IMR-90 (cell line): ENCODE measurements around the gene POLR1D. TPM values are rescaled to one million over a fixed set of nuclear protein-coding genes. Genes with fewer than 3 reads are reported as not detected.

ENCODE experiments used
- ATAC-seq: fragments of 200-7000 bp; cut with Tn5 transposase; 2 replicates; pipeline ENCODE4 v1.9.1; 2020; ENCODE audit warnings: low read depth, mild to moderate bottlenecking, moderate library complexity
- BruUV-seq: library from RNA; stranded (reverse); fragments of 400-500 nt; replicated peaks from 2 replicates; lab custom pipeline; 2021; lab: Mats Ljungman, UMichigan
- CTCF ChIA-PET: fragments of 300-600 bp; formaldehyde crosslinking; extraction: SDS; loops from one replicate; lab custom pipeline; 2021; ENCODE audit warnings: antibody characterized with exemption; lab: Yijun Ruan, JAX
- POLR2A ChIA-PET: fragments of 300-600 bp; sonication (Branson Sonifier 250); formaldehyde crosslinking; loops from one replicate; lab custom pipeline; 2022; ENCODE audit warnings: antibody characterized with exemption; ENCODE audit not compliant: unreplicated experiment; lab: Charles Lee
- DNase-seq: peaks from one replicate; pipeline ENCODE4 v3.0.0; 2013
- H2AFZ ChIP-seq: replicated peaks from 2 replicates; pipeline ENCODE3; 2013; ENCODE audit warnings: low read length, mild to moderate bottlenecking; ENCODE audit not compliant: poor library complexity
- H2AK5ac ChIP-seq: 2 replicates; pipeline ENCODE4 v1.6.1; 2013; ENCODE audit warnings: low read depth, low read length, inconsistent platforms
- H2AK9ac ChIP-seq: replicated peaks from 2 replicates; pipeline ENCODE3; 2013; ENCODE audit warnings: mild to moderate bottlenecking, low read depth, low read length, moderate library complexity; ENCODE audit not compliant: poor library complexity
- H2BK120ac ChIP-seq: 2 replicates; pipeline ENCODE4 v1.6.1; 2013; ENCODE audit warnings: low read depth, low read length, inconsistent platforms
- H2BK15ac ChIP-seq: 3 replicates; pipeline ENCODE4 v1.6.1; 2013; ENCODE audit warnings: low read depth, low read length, inconsistent platforms
- H2BK20ac ChIP-seq: 2 replicates; pipeline ENCODE4 v1.6.1; 2013; ENCODE audit warnings: low read depth, mild to moderate bottlenecking, inconsistent platforms, low read length, moderate library complexity
- H2BK5ac ChIP-seq: 2 replicates; pipeline ENCODE4 v1.6.1; 2013; ENCODE audit warnings: mild to moderate bottlenecking, low read depth, low read length, inconsistent platforms; ENCODE audit not compliant: poor library complexity, severe bottlenecking
- H3K14ac ChIP-seq: replicated peaks from 2 replicates; pipeline ENCODE4 v1.6.1; 2013; ENCODE audit warnings: low read depth, low read length, inconsistent platforms
- H3K18ac ChIP-seq: 2 replicates; pipeline ENCODE4 v1.6.1; 2013; ENCODE audit warnings: low read depth, low read length, control low read depth
- H3K23ac ChIP-seq: 2 replicates; pipeline ENCODE4 v1.6.1; 2013; ENCODE audit warnings: low read depth, low read length, inconsistent platforms
- H3K27ac ChIP-seq: 2 replicates; pipeline ENCODE4 v1.5.1; 2013; ENCODE audit warnings: mild to moderate bottlenecking, control low read depth, low read length; ENCODE audit not compliant: insufficient read depth
- H3K27me3 ChIP-seq: 2 replicates; pipeline ENCODE4 v1.6.1; 2013; ENCODE audit warnings: low read length; ENCODE audit not compliant: control insufficient read depth, insufficient read depth
- H3K36me3 ChIP-seq: 2 replicates; pipeline ENCODE4 v1.6.1; 2013; ENCODE audit warnings: low read length, mixed read lengths; ENCODE audit not compliant: control insufficient read depth, insufficient read depth
- H3K4ac ChIP-seq: 2 replicates; pipeline ENCODE4 v1.6.1; 2013; ENCODE audit warnings: low read depth, low read length, inconsistent platforms
- H3K4me1 ChIP-seq: 2 replicates; pipeline ENCODE4 v1.6.1; 2013; ENCODE audit warnings: low read length, mixed read lengths; ENCODE audit not compliant: control insufficient read depth, insufficient read depth
- H3K4me2 ChIP-seq: 2 replicates; pipeline ENCODE4 v1.6.1; 2013; ENCODE audit warnings: low read depth, mild to moderate bottlenecking, control low read depth, low read length, moderate library complexity
- H3K4me3 ChIP-seq: 2 replicates; pipeline ENCODE4 v1.5.1; 2013; ENCODE audit warnings: low read depth, mild to moderate bottlenecking, control low read depth, low read length, moderate library complexity; ENCODE audit not compliant: insufficient read depth
- H3K56ac ChIP-seq: 2 replicates; pipeline ENCODE4 v1.6.1; 2013; ENCODE audit warnings: low read length, inconsistent platforms; ENCODE audit not compliant: insufficient read depth; ENCODE audit errors: extremely low read depth
- H3K79me1 ChIP-seq, 2 experiments: 2 replicates each; pipeline ENCODE4 v1.6.1; 2013; ENCODE audit warnings: low read length in 2 of 2, inconsistent platforms in 1 of 2, low read depth in 1 of 2
- H3K9ac ChIP-seq: 2 replicates; pipeline ENCODE4 v1.6.1; 2013; ENCODE audit warnings: low read depth, low read length, control low read depth
- H3K9me1 ChIP-seq: 2 replicates; pipeline ENCODE4 v1.6.1; 2013; ENCODE audit warnings: low read length, inconsistent platforms; ENCODE audit not compliant: insufficient read depth
- H3K9me3 ChIP-seq: 2 replicates; pipeline ENCODE4 v1.6.1; 2013; ENCODE audit warnings: low read length; ENCODE audit not compliant: control insufficient read depth, insufficient read depth
- H4K20me1 ChIP-seq: 2 replicates; pipeline ENCODE4 v1.6.1; 2013; ENCODE audit warnings: low read length, inconsistent platforms; ENCODE audit not compliant: insufficient read depth
- H4K5ac ChIP-seq: 2 replicates; pipeline ENCODE4 v1.6.1; 2013; ENCODE audit warnings: mild to moderate bottlenecking, low read depth, low read length, control low read depth
- H4K8ac ChIP-seq, 2 experiments: 2 replicates each; pipeline ENCODE4 v1.6.1; 2013; ENCODE audit warnings: low read depth in 2 of 2, low read length in 2 of 2, control low read depth in 1 of 2, inconsistent platforms in 1 of 2
- H4K91ac ChIP-seq: 2 replicates; pipeline ENCODE4 v1.6.1; 2013; ENCODE audit warnings: low read depth, low read length, inconsistent platforms; ENCODE audit not compliant: insufficient read depth
- CEBPB ChIP-seq: IDR thresholded peaks from 2 replicates; pipeline ENCODE4 v1.6.1; 2012; ENCODE audit warnings: low read depth, low read length, improper control_type of control experiment
- CHD1 ChIP-seq: IDR thresholded peaks from 2 replicates; pipeline ENCODE4 v1.6.1; 2012; ENCODE audit warnings: low read depth, low read length, improper control_type of control experiment
- CTCF ChIP-seq: conservative IDR thresholded peaks from 2 replicates; pipeline ENCODE4 v1.5.1; 2012; ENCODE audit warnings: mild to moderate bottlenecking, low read depth, low read length, improper control_type of control experiment
- FOS ChIP-seq: fragments of 150-350 bp; IDR thresholded peaks from 2 replicates; pipeline ENCODE4 v1.6.1; 2016; ENCODE audit warnings: low read depth, low read length
- MAFK ChIP-seq: IDR thresholded peaks from 2 replicates; pipeline ENCODE4 v1.6.1; 2012; ENCODE audit warnings: low read depth, low read length, improper control_type of control experiment
- MXI1 ChIP-seq: IDR thresholded peaks from 2 replicates; pipeline ENCODE4 v1.6.1; 2012; ENCODE audit warnings: low read depth, mild to moderate bottlenecking, low read length, moderate library complexity, borderline replicate concordance
- NFE2L2 ChIP-seq: fragments of 150-350 bp; IDR thresholded peaks from 2 replicates; pipeline ENCODE4 v1.6.1; 2016; ENCODE audit warnings: low read depth, mild to moderate bottlenecking, low read length
- POLR2A ChIP-seq: IDR thresholded peaks from 2 replicates; pipeline ENCODE4 v1.6.1; 2012; ENCODE audit warnings: mild to moderate bottlenecking, low read depth, low read length
- RAD21 ChIP-seq: IDR thresholded peaks from 2 replicates; pipeline ENCODE4 v1.6.1; 2012; ENCODE audit warnings: low read length, improper control_type of control experiment
- RFX5 ChIP-seq: IDR thresholded peaks from 2 replicates; pipeline ENCODE4 v1.8.0; 2012; ENCODE audit warnings: low read depth, mild to moderate bottlenecking, low read length, moderate library complexity
- dilution Hi-C: fragments of 300-500 bp; cut with HindIII; formaldehyde crosslinking; loops from one replicate; pipeline ENCODE4 v1.14.3; 2018; ENCODE audit warnings: low sequenced_read_pairs; ENCODE audit not compliant: unreplicated experiment
- in situ Hi-C: fragments of 300-500 bp; cut with MboI; formaldehyde crosslinking; loops from 3 replicates; pipeline ENCODE4 v1.14.3; 2019; ENCODE audit warnings: low sequenced_read_pairs, inconsistent platforms, mixed read lengths
- intact Hi-C: fragments of 100-400 bp; cut with micrococcal nuclease; formaldehyde crosslinking; loops from 2 replicates; pipeline ENCODE4 v1.10.0; 2022
- polyA plus RNA-seq, 3 experiments: library from polyadenylated mRNA; depleted of rRNA; stranded (reverse); fragments of >200 nt; gene quantifications; 2 replicates each; pipeline ENCODE4 v1.2.3, GENCODE V29; 2012; ENCODE audit warnings: low replicate concordance in 1 of 3
- total RNA-seq: library from RNA; depleted of rRNA; stranded (reverse); fragments of >200 nt; gene quantifications from 2 replicates; pipeline ENCODE4 v1.2.3, GENCODE V29; 2012

POLR1D gene
- total and polyA plus RNA-seq, 2 of the 4 experiments (the other 2 are of a cell fraction): 65.4 to 110 TPM

- H3K4ac ChIP-seq: no peak overlapping the region
- POLR2A ChIA-PET: no interaction called here
- peaks cover 16 to 40% of the 10 kb centered on the region in 2 experiments; a peak in 3 of 4 replicates for H3K79me1 ChIP-seq
- no peaks in the 10 kb centered on the region for H4K20me1 ChIP-seq
- no peak overlapping the region for H4K91ac ChIP-seq
- no peak overlapping the region for H3K23ac ChIP-seq
- TF ChIP-seq NFE2L2: no peak
- no peak for TF ChIP-seq POLR2A
- no peak for TF ChIP-seq FOS
- TF ChIP-seq MAFK: no peak
- TF ChIP-seq RFX5: no peak
- TF ChIP-seq MXI1: no peak
- no peak for TF ChIP-seq RAD21
- no peak for TF ChIP-seq CTCF
- no peak for TF ChIP-seq CEBPB
- no peak for TF ChIP-seq CHD1
- no peak overlapping the region for H2AK9ac ChIP-seq
- no peak overlapping the region for H3K18ac ChIP-seq
- H2BK15ac ChIP-seq: no peak overlapping the region
- H2BK120ac ChIP-seq: no peak overlapping the region
- H3K9me3 ChIP-seq: no peaks in the 10 kb centered on the region
- intact Hi-C loops: no loop called here
- H3K9me1 ChIP-seq: peaks cover 6% of the 10 kb centered on the region; the same call in 1 of the 2 replicates
- H3K14ac ChIP-seq: no peak overlapping the region
- DNase-seq: no peak
- no peak overlapping the region for H2AK5ac ChIP-seq
- no peak overlapping the region for H3K9ac ChIP-seq
- H2BK20ac ChIP-seq: no peak overlapping the region
- no peaks in the 10 kb centered on the region for H3K27me3 ChIP-seq
- no peaks in the 10 kb centered on the region for H3K36me3 ChIP-seq
- no peak overlapping the region for H3K4me2 ChIP-seq
- no peak overlapping the region for H4K8ac ChIP-seq
- H4K5ac ChIP-seq: no peak overlapping the region
- ATAC-seq: no peak
- H3K27ac ChIP-seq: no peak overlapping the region
- dilution Hi-C loops: no loop called here
- CTCF ChIA-PET: interaction anchor here (1.1 kb wide), 1 partner anchor 66 kb away, joined by 3 read pairs; no protein-coding TSS in a partner anchor
- H3K4me3 ChIP-seq: no peak overlapping the region
- no peak overlapping the region for H2AFZ ChIP-seq
- no peak overlapping the region for H2BK5ac ChIP-seq
- BruUV-seq: no TSS peak
- no peak overlapping the region for H3K56ac ChIP-seq
- 0 out of 2 replicates have a peak, but pooled peaks cover 2% of the 10 kb centered on the region for H3K4me1 ChIP-seq
- in situ Hi-C loops: no loop called here
These were observed 22.6 kb upstream of the POLR1D start for GRCh38 chr13:27599096-27599495.
